Measurements from ENCODE around the gene RPE. TPM values are rescaled to one million over a fixed set of nuclear protein-coding genes. Genes with fewer than 3 reads are reported as not detected.

Gene RPE
- total and polyA plus RNA-seq, 11 donors = 5.8 to 29.8 (median 17.0) TPM

DNA sequence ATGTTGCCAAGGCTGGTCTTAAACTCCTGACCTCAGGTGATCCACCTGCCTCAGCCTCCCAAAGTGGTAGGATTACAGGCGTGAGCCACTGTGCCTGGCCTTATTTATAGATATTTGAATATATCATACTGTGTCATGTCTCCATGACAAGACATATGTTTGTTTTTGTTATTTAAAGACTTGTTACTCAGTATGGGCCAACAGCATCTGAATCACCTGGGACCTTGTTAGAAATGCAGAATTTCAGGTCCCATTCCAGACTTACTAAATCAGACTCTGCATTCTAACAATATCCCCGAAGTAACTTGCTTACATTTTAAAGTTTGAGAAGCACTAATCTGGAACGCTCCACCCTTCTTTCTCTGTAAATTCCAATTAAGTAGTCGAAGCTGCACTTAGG, 33.2 kb downstream of the RPE start:
- H3K27me3 ChIP-seq = no peaks in the 10 kb centered on the region
- 96 to 97% (median 96%) methylated on average over 4 of the region's 4 CpGs for WGBS, 4 donors
- no peak overlapping the region for H3K4me3 ChIP-seq
- TF ChIP-seq, protein P1, sequence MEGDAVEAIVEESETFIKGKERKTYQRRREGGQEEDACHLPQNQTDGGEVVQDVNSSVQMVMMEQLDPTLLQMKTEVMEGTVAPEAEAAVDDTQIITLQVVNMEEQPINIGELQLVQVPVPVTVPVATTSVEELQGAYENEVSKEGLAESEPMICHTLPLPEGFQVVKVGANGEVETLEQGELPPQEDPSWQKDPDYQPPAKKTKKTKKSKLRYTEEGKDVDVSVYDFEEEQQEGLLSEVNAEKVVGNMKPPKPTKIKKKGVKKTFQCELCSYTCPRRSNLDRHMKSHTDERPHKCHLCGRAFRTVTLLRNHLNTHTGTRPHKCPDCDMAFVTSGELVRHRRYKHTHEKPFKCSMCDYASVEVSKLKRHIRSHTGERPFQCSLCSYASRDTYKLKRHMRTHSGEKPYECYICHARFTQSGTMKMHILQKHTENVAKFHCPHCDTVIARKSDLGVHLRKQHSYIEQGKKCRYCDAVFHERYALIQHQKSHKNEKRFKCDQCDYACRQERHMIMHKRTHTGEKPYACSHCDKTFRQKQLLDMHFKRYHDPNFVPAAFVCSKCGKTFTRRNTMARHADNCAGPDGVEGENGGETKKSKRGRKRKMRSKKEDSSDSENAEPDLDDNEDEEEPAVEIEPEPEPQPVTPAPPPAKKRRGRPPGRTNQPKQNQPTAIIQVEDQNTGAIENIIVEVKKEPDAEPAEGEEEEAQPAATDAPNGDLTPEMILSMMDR (IDR thresholded peaks at IDR 0.05) = no peak
- TF ChIP-seq POLR2A (IDR thresholded peaks at IDR 0.05) = no peak
- no peaks in the 10 kb centered on the region for H3K4me1 ChIP-seq
- DNase-seq (no peak), ATAC-seq (no peak)
- peaks cover 0 to 38% (median 13%) of the 10 kb centered on the region in 9 donors for H3K36me3 ChIP-seq
- H3K9me3 ChIP-seq = no peaks in the 10 kb centered on the region
- intact Hi-C loops (cut with DNase I) = no loop called here
- H3K27ac ChIP-seq = no peak overlapping the region

DNA sequence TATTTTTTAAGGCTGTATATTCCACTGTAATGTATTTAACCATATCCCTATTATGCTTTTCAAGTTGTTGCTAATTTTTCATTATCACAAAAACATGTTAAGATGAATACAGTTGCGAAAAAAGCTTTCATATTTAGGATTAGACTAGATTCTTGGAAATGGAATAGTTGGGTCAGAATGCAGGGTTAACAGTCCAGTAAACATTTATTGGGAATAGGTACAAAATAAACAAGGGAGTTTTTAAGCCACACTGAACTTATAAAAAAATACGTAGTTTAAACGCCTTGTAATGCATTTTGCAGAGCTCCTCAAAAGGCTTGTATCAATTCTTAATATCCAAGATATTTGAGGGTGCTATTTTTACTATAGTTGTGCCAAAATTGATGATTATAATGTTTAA, 35.6 kb downstream of the RPE start:
- intact Hi-C loops (cut with DNase I) = no loop called here
- ATAC-seq (no peak), DNase-seq (no peak)
- Histone ChIP-seq H3K9me3 (no peaks in the 10 kb centered on the region), H3K36me3 (peaks cover 0 to 52% (median 18%) of the 10 kb centered on the region in 9 donors), H3K27me3 (no peaks in the 10 kb centered on the region), H3K4me1 (no peaks in the 10 kb centered on the region), H3K27ac (no peak overlapping the region), H3K4me3 (no peak overlapping the region)
- TF ChIP-seq, protein P1 (IDR thresholded peaks at IDR 0.05) = no peak
- TF ChIP-seq POLR2A (IDR thresholded peaks at IDR 0.05) = no peak
- 91 to 95% (median 91%) methylated on average over 3 of the region's 3 CpGs for WGBS, 4 donors

DNA sequence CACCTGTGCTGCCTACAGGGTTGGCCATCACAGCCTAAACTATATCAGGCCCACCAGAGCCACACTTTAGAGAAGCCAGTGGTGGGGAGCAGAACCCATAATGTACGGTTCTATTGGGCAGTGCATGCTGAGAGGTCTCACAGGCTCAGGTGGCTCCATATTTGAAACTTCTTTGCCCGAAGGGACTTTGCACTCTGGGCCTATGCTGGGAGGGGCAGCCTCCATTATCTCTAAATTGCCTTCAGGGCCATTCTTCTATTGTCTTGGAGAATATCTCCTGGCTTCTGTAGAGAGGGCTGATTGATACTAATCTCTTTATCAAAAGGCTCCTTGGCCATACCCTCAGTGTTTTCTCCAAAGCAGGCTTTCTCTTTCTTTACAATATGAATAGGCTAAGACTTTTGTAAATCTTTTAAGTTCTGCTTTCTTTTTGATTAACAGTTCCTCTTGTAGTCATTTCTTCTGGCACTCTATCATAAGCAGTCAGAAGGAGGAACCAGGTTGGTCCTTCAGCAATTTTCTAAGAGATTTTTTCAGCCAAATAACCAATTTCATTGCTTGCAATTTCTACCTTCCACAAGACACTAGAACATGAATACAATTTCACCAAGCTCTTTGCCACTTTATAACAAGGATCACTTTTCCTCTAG, 44.5 kb downstream of the RPE start:
- 92 to 100% (median 94%) methylated on average over 2 of the region's 2 CpGs for WGBS, 4 donors

DNA sequence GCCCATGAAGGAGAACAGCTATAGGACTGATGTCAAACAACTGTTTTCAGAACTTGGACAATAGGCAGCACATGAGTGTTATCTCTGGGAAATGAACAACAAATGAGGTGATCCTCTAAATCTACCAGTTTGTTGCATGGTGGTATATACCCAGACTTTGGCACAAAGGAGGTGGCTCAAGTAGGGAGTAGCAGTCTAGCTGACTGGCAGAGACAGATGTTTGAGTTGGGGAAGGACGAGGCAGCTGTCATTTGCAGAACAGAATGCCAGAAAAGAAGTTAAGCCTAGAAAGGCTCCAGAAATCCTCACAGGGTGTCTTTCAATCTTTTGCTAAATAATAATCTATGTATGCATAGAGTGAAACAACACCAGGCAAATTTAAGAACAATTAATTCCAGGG, 47.4 kb downstream of the RPE start:
- no peaks in the 10 kb centered on the region for H3K27me3 ChIP-seq
- H3K4me1 ChIP-seq = peaks cover 0 to 5% (median 0%) of the 10 kb centered on the region in 12 donors
- peaks cover 0 to 24% (median 9%) of the 10 kb centered on the region in 12 donors for H3K9me3 ChIP-seq
- TF ChIP-seq, protein P1 (IDR thresholded peaks at IDR 0.05) = no peak
- no peak for TF ChIP-seq POLR2A (IDR thresholded peaks at IDR 0.05)
- H3K36me3 ChIP-seq = peaks cover 0 to 26% (median 7%) of the 10 kb centered on the region in 9 donors
- H3K27ac ChIP-seq = no peak overlapping the region
- DNase-seq (no peak), ATAC-seq (no peak)
- WGBS, 4 donors = 67 to 92% (median 82%) methylated on average over 1 of the region's 1 CpG
- no peak overlapping the region for H3K4me3 ChIP-seq
- intact Hi-C loops (cut with DNase I) = no loop called here

More for the DNA sequence above, 44.5 kb downstream of the RPE start:
- no peak overlapping the region for H3K27ac ChIP-seq
- intact Hi-C loops (cut with DNase I) = no loop called here
- H3K4me3 ChIP-seq = no peak overlapping the region
- ATAC-seq (no peak), DNase-seq (no peak)
- H3K9me3 ChIP-seq = peaks cover 0 to 14% (median 0%) of the 10 kb centered on the region in 12 donors
- H3K27me3 ChIP-seq = no peaks in the 10 kb centered on the region
- TF ChIP-seq POLR2A (IDR thresholded peaks at IDR 0.05) = no peak
- TF ChIP-seq, protein P1 (IDR thresholded peaks at IDR 0.05) = no peak
- H3K36me3 ChIP-seq = peaks cover 0 to 36% (median 16%) of the 10 kb centered on the region in 9 donors
- H3K4me1 ChIP-seq = peaks cover 0 to 5% (median 0%) of the 10 kb centered on the region in 12 donors
